ENCODE data around the gene FOSL1. TPM values are rescaled to one million over a fixed set of nuclear protein-coding genes. Genes with fewer than 3 reads are reported as not detected.
"Not testable (repeated sequence)": the region's sequence is repeated elsewhere in the genome, so short reads cannot be mapped to it uniquely, and the experiment has no call there.

FOSL1 gene
- total RNA-seq, 2 donors from 2014 or later: 3.7 to 8.5 TPM

DNA sequence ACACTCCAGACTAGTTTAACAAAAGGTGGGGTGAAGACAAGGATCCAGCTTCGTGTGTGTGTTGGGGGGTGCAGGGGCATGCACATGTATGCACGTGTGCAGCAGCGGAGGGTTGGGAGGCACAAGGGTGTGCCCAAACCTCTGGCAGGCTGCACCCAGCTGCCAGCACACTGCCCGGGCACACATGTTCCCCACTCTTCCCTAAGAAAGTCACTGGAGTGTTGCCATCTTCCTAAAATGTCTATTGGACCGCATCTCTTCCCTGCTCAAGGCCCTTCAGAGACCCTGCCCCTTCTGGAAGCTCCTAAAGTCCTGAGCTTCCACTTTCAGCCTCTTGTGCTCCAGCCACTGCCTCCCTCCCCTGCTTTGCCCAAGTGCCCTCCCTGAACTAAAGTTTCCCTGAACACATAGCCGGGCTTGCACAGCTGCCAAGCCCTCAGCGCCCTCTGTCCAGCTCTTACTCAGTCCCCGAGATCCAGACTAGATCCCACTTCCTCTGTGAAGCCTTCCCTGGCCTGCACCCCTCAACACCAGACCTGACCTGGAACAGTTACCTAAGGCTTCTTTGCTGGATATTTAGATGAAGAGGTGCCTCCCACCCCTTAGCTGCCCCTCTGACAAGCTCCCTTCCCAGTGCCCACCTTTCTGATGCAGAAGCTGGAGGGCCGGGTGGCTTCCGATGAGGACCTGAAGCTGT lies 48.2 kb downstream of the FOSL1 start:
- H3K4me3 Mint-ChIP-seq: no peak overlapping the region
- peak overlapping the region; percentile 24 for H3K27ac Mint-ChIP-seq
- H3K27me3 Mint-ChIP-seq: no peaks in the 10 kb centered on the region
- ATAC-seq: no peak
- no peak for DNase-seq
- H3K4me1 Mint-ChIP-seq: peaks cover 28% of the 10 kb centered on the region
- H3K36me3 Mint-ChIP-seq (ENCODE audit: low read depth): peaks cover 3% of the 10 kb centered on the region
- H3K9me3 ChIP-seq (ENCODE audit: control insufficient read depth, low read length, poor library complexity, severe bottlenecking): no peaks in the 10 kb centered on the region

DNA sequence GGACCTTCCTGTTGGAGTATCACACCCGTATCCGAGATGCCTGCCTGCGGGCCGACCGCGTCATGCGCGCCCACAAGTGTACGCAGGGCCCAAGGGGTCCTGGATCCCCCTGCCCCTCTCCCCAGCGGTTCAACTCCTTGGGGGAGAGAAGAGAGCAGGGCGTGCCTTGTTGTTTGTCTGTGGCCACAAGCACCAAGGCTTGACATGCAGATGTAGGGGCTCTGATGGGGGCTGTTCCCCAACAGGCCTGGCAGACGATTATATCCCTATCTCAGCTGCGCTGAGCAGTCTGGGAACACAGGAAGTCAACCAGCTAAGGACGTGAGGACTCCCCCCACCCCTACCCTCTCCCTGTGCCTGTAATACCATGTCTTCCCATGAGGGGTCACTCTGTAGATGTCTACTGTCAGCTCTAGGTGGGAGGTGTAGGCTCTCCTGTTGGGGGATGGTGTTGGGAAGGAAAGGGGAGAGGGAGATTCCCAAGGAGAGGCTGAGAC lies 49.1 kb downstream of the FOSL1 start:
- ATAC-seq: no peak
- Mint-ChIP-seq H3K36me3 (ENCODE audit: low read depth) (peaks cover 3% of the 10 kb centered on the region), H3K4me3 (no peak overlapping the region), H3K27ac (no peak overlapping the region), H3K4me1 (peaks cover 20% of the 10 kb centered on the region), H3K27me3 (no peaks in the 10 kb centered on the region)
- H3K9me3 ChIP-seq (ENCODE audit: control insufficient read depth, low read length, poor library complexity, severe bottlenecking): no peaks in the 10 kb centered on the region
- DNase-seq: no peak

DNA sequence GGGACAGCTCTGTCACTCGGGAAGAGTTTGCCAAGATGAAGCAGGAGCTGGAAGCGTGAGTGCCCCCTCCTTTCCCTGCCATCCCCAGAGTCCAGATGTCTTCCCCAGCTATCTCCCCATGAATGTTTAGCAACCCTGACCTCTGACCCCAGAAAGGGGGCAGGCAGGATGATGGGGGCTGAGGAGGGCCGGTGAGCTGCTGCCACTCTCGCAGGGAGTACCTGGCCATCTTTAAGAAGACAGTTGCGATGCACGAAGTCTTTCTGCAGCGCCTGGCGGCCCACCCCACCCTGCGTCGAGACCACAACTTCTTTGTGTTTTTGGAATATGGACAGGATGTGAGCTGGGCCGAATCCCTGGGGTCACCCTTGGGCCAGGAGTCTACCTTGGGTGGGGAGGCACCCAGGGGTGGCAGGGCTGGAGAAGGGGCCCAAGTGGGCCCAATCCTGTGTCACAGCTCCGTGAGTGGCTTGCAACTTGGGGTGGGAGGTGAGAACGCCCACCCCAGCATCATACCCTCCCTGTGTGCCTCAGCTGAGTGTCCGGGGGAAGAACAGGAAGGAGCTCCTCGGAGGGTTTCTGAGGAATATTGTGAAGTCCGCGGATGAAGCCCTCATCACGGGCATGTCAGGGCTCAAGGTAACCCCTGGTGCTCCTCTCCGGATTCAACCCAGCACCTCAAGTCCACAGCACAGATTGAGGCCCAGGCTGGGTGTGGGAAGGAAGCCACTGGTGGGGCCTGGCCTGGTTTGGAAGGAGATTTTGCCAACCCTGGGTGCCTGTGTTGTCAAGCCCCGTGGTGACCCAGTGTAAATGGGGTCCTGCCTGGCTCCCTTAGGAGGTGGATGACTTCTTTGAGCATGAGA lies 49.7 kb downstream of the FOSL1 start:
- Mint-ChIP-seq H3K27me3 (no peaks in the 10 kb centered on the region), H3K36me3 (ENCODE audit: low read depth) (peaks cover 3% of the 10 kb centered on the region), H3K4me1 (peaks cover 17% of the 10 kb centered on the region), H3K4me3 (no peak overlapping the region), H3K27ac (peak overlapping the region; percentile 68)
- no peak for ATAC-seq
- peak in 1 of 3 donors; percentile 7 for DNase-seq
- no peaks in the 10 kb centered on the region for H3K9me3 ChIP-seq (ENCODE audit: control insufficient read depth, low read length, poor library complexity, severe bottlenecking)

DNA sequence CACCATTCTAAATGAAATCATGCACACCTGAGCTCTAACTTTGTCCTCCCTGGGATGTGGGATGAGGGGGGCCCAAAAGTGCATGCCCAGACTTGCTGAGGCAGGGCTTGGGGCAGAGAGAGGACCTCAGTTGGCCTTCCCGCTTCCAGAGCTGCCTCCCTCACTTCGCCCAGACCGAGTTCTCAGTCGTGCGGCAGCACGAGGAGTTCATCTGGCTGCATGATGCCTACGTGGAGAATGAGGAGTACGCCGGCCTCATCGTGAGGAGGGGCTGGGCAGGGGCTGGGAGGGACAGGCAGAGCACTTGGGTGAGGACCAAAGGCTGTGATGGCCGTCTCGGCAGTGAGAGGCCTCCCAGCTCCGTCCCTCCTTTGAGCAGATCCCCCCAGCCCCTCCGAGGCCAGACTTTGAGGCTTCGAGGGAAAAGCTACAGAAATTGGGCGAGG lies 50.4 kb downstream of the FOSL1 start:
- DNase-seq (no peak), ATAC-seq (no peak)
- H3K9me3 ChIP-seq (ENCODE audit: control insufficient read depth, low read length, poor library complexity, severe bottlenecking): no peaks in the 10 kb centered on the region
- Mint-ChIP-seq H3K4me3 (no peak overlapping the region), H3K4me1 (peaks cover 15% of the 10 kb centered on the region), H3K27ac (peak overlapping the region; percentile 68), H3K36me3 (ENCODE audit: low read depth) (peaks cover 2% of the 10 kb centered on the region), H3K27me3 (no peaks in the 10 kb centered on the region)

- no peaks in the 10 kb centered on the region for H3K9me3 ChIP-seq (ENCODE audit: control insufficient read depth, low read length, poor library complexity, severe bottlenecking)
- H3K36me3 Mint-ChIP-seq (ENCODE audit: low read depth): no peaks in the 10 kb centered on the region
- peaks cover 11% of the 10 kb centered on the region for H3K4me1 Mint-ChIP-seq
- DNase-seq (no peak), ATAC-seq (no peak)
- H3K27me3 Mint-ChIP-seq: no peaks in the 10 kb centered on the region
- peak overlapping the region; percentile 68 for H3K27ac Mint-ChIP-seq
- H3K4me3 Mint-ChIP-seq: no peak overlapping the region
Measured at GRCh38 chr11:65849366-65849765, 50.8 kb downstream of the FOSL1 start.

GRCh38 chr11:65848693-65849092 lies 51.5 kb downstream of the FOSL1 start:
- peak overlapping the region; percentile 49 for H3K27ac Mint-ChIP-seq
- ATAC-seq; H3K9me3 ChIP-seq (ENCODE audit: control insufficient read depth, low read length, poor library complexity, severe bottlenecking); H3K4me3 Mint-ChIP-seq; H3K27me3 Mint-ChIP-seq; H3K4me1 Mint-ChIP-seq; DNase-seq; H3K36me3 Mint-ChIP-seq (ENCODE audit: low read depth): not testable (repeated sequence)

DNA sequence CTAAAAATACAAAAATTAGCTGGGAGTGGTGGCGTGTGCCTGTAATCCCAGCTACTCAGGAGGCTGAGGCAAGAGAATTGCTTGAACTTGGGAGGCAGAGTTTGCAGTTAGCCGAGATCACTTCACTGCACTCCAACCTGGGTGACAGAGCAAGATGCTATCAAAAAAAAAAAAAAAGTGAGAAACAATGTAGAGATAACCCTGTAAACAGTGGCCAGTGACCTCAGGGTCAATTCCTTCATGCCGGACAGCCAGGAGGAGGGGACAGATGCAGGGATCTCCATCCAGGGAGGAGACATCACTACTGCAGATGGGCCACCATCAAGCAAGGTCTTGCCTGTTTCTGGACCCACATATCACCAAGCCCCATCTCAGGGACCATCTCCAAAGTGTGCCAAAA lies 52.4 kb downstream of the FOSL1 start:
- no peaks in the 10 kb centered on the region for H3K9me3 ChIP-seq (ENCODE audit: control insufficient read depth, low read length, poor library complexity, severe bottlenecking)
- ATAC-seq (no peak), DNase-seq (no peak)
- Mint-ChIP-seq H3K27me3 (no peaks in the 10 kb centered on the region), H3K4me3 (no peak overlapping the region), H3K4me1 (peaks cover 5% of the 10 kb centered on the region), H3K27ac (no peak overlapping the region), H3K36me3 (ENCODE audit: low read depth) (no peaks in the 10 kb centered on the region)

DNA sequence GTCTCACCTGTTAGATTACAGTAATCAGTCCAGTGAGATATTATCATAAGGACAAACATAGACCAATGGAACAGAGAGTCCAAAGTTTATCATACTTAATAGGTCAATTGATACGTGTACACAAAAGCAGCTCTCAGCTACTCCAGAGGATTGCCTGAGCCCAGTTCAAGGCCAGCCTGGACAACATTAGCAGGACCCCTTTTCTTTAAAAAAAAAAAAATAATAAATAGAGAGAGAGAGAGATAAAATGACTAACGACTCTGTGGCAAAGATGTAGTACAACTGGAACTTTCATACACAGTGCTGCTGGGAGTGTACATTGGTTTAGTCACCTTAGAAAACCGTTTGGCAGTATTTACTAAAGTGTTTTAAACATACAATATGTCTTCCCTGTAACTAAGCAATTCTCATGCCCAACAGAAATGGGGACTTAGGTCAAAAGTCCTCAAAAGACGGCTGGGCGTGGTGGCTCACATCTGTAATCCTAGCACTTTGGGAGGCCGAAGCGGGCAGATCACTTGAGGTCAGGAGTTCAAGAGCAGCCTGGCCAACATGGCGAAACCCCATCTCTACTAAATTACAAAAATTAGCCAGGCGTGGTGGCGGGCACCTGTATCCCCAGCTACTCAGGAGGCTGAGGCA lies 55.8 kb downstream of the FOSL1 start:
- Mint-ChIP-seq H3K4me3 (no peak overlapping the region), H3K27ac (no peak overlapping the region), H3K36me3 (ENCODE audit: low read depth) (no peaks in the 10 kb centered on the region), H3K27me3 (no peaks in the 10 kb centered on the region), H3K4me1 (peaks cover 3% of the 10 kb centered on the region)
- ATAC-seq: no peak
- no peak for DNase-seq
- H3K9me3 ChIP-seq (ENCODE audit: control insufficient read depth, low read length, poor library complexity, severe bottlenecking): no peaks in the 10 kb centered on the region

GRCh38 chr11:65843811-65844210 lies 56.4 kb downstream of the FOSL1 start:
- Mint-ChIP-seq H3K27me3 (no peaks in the 10 kb centered on the region), H3K4me3 (no peak overlapping the region), H3K36me3 (ENCODE audit: low read depth) (no peaks in the 10 kb centered on the region), H3K4me1 (peaks cover 3% of the 10 kb centered on the region), H3K27ac (no peak overlapping the region)
- no peak for DNase-seq
- no peak for ATAC-seq
- no peaks in the 10 kb centered on the region for H3K9me3 ChIP-seq (ENCODE audit: control insufficient read depth, low read length, poor library complexity, severe bottlenecking)

- DNase-seq (no peak), ATAC-seq (no peak)
- H3K4me3 Mint-ChIP-seq: no peak overlapping the region
- H3K9me3 ChIP-seq (ENCODE audit: control insufficient read depth, low read length, poor library complexity, severe bottlenecking): no peaks in the 10 kb centered on the region
- no peaks in the 10 kb centered on the region for H3K27me3 Mint-ChIP-seq
- no peaks in the 10 kb centered on the region for H3K36me3 Mint-ChIP-seq (ENCODE audit: low read depth)
- H3K27ac Mint-ChIP-seq: no peak overlapping the region
- no peaks in the 10 kb centered on the region for H3K4me1 Mint-ChIP-seq
Measured at GRCh38 chr11:65842144-65842543, 58.0 kb downstream of the FOSL1 start.

Other genes with a start within 250 kb of the FOSL1 start
- 100 to 1,000 TPM; 302 to 378 TPM for gene RELA, start 237.5 kb downstream of the FOSL1 start, total RNA-seq
- 100 to 1,000 TPM; 120 to 123 TPM for gene KAT5, start 188.1 kb downstream of the FOSL1 start, total RNA-seq
- 10 to 100 TPM; 30.8 to 34.3 TPM for gene RNASEH2C, start 179.6 kb downstream of the FOSL1 start, total RNA-seq
- 10 to 100 TPM; 12.5 to 17.4 TPM for gene AP5B1, start 119.4 kb downstream of the FOSL1 start, total RNA-seq
- under 1 TPM in 1 of 2 donors, not detected in 1; 0.39 TPM for gene OVOL1, start 113.3 kb downstream of the FOSL1 start, total RNA-seq
- under 1 TPM; 0.27 to 0.34 TPM for gene SNX32, start 66.4 kb downstream of the FOSL1 start, total RNA-seq
- gene CFL1, start 42.2 kb downstream of the FOSL1 start, total RNA-seq: 100 to 1,000 TPM; 642 to 738 TPM
- 10 to 100 TPM; 44.9 to 55.0 TPM for gene MUS81, start 40.0 kb downstream of the FOSL1 start, total RNA-seq
- gene EFEMP2, start 27.6 kb downstream of the FOSL1 start, total RNA-seq: 1 to 10 TPM; 5.1 to 8.0 TPM
- gene CTSW, start 20.6 kb downstream of the FOSL1 start, total RNA-seq: 10 to 100 TPM; 19.7 to 52.7 TPM
- gene FIBP, start 11.9 kb downstream of the FOSL1 start, total RNA-seq: 10 to 100 TPM; 27.7 to 30.4 TPM
- 10 to 100 TPM; 27.4 to 28.0 TPM for gene CCDC85B, start 9.7 kb downstream of the FOSL1 start, total RNA-seq
- 10 to 100 TPM; 14.1 to 18.1 TPM for gene C11orf68, start 18.7 kb upstream of the FOSL1 start, total RNA-seq
- 10 to 100 TPM; 63.1 to 65.7 TPM for gene DRAP1, start 19.0 kb upstream of the FOSL1 start, total RNA-seq
- gene TSGA10IP, start 45.1 kb upstream of the FOSL1 start, total RNA-seq: not detected
- 10 to 100 TPM; 74.2 to 80.9 TPM for gene SART1, start 61.3 kb upstream of the FOSL1 start, total RNA-seq
- 100 to 1,000 TPM in 1 of 2 donors, 10 to 100 TPM in 1; 85.2 to 100 TPM for gene EIF1AD, start 101.8 kb upstream of the FOSL1 start, total RNA-seq
- gene BANF1, start 102.1 kb upstream of the FOSL1 start, total RNA-seq: 10 to 100 TPM; 47.5 to 58.0 TPM
- not detected for gene CST6, start 111.6 kb upstream of the FOSL1 start, total RNA-seq
- gene CATSPER1, start 126.1 kb upstream of the FOSL1 start, total RNA-seq: not detected
- gene GAL3ST3, start 148.8 kb upstream of the FOSL1 start, total RNA-seq: not detected
- 100 to 1,000 TPM; 187 to 208 TPM for gene SF3B2, start 152.0 kb upstream of the FOSL1 start, total RNA-seq
- 100 to 1,000 TPM; 215 to 227 TPM for gene PACS1, start 169.9 kb upstream of the FOSL1 start, total RNA-seq